ENCODE data around the gene LIN28A. TPM values are rescaled to one million over a fixed set of nuclear protein-coding genes. Genes with fewer than 3 reads are reported as not detected.

The LIN28A gene
- total and polyA plus RNA-seq, 4 experiments from 2014 or later = not detected

- Histone ChIP-seq H3K36me3 (ENCODE audit: insufficient read depth, low read length) (no peaks in the 10 kb centered on the region), H3K4me1 (ENCODE audit: insufficient read depth, low read length) (no peaks in the 10 kb centered on the region), H3K4me3 (ENCODE audit: low read length in 2 of 2) (no peak overlapping the region), H3K27me3 (ENCODE audit: insufficient read depth, low read length) (peaks cover 8% of the 10 kb centered on the region), H3K9me3 (ENCODE audit: control insufficient read depth in 1 of 2, low read length in 2 of 2) (no peaks in the 10 kb centered on the region), H3K27ac (ENCODE audit: low read depth, low read length) (no peak overlapping the region)
- ChIA-PET POLR2A (ENCODE audit: partially characterized antibody) (interaction anchor here (0.9 kb wide), 1 partner anchor 148 kb away, joined by 3 read pairs; no protein-coding TSS in a partner anchor), CTCF (ENCODE audit: partially characterized antibody) (interaction anchor here (0.9 to 5.2 kb wide), 4 partner anchors 55 to 594 kb away, joined by 3 to 57 read pairs (median 7); no protein-coding TSS in a partner anchor)
- no peak overlapping the region for H3K27ac Mint-ChIP-seq
- H3K4me3 Mint-ChIP-seq = no peak overlapping the region
- no peak for DNase-seq
- H3K4me1 Mint-ChIP-seq = peaks cover 0 to 3% (median 0%) of the 10 kb centered on the region in 4 donors
- H3K27me3 Mint-ChIP-seq = peaks cover 2 to 5% of the 10 kb centered on the region in 2 donors
- H3K36me3 Mint-ChIP-seq = no peaks in the 10 kb centered on the region
- intact Hi-C loops (cut with micrococcal nuclease) = no loop called here
- H3K9me3 Mint-ChIP-seq = no peaks in the 10 kb centered on the region
Observed at GRCh38 chr1:26419494-26419893, 8.9 kb downstream of the LIN28A start.

- Mint-ChIP-seq H3K4me1 (peaks cover 10 to 25% (median 17%) of the 10 kb centered on the region in 4 donors), H3K27me3 (peaks cover 11 to 13% of the 10 kb centered on the region in 2 donors), H3K4me3 (no peak overlapping the region), H3K27ac (no peak overlapping the region), H3K36me3 (peaks cover 5 to 9% of the 10 kb centered on the region in 2 donors), H3K9me3 (no peaks in the 10 kb centered on the region)
- intact Hi-C loops (cut with micrococcal nuclease) = no loop called here
- Histone ChIP-seq H3K27me3 (ENCODE audit: insufficient read depth, low read length) (no peaks in the 10 kb centered on the region), H3K27ac (ENCODE audit: low read depth, low read length) (no peak overlapping the region), H3K4me1 (ENCODE audit: insufficient read depth, low read length) (peaks cover 28% of the 10 kb centered on the region), H3K9me3 (ENCODE audit: control insufficient read depth in 1 of 2, low read length in 2 of 2) (no peaks in the 10 kb centered on the region), H3K36me3 (ENCODE audit: insufficient read depth, low read length) (peaks cover 6% of the 10 kb centered on the region), H3K4me3 (ENCODE audit: low read length in 2 of 2) (no peak overlapping the region)
- DNase-seq = no peak
- ChIA-PET POLR2A (ENCODE audit: partially characterized antibody) (no interaction called here), CTCF (ENCODE audit: partially characterized antibody) (interaction anchor here (1.3 to 1.5 kb wide), 2 partner anchors 13 to 196 kb away, joined by 5 to 6 read pairs; partner anchors contain the start of gene CEP85)
Observed at GRCh38 chr1:26429721-26430120, 19.1 kb downstream of the LIN28A start.

- intact Hi-C loops (cut with micrococcal nuclease) = loop anchor here (1.0 kb wide), 2 partner anchors 41 to 68 kb away; no protein-coding TSS in a partner anchor
- ChIA-PET CTCF (ENCODE audit: partially characterized antibody) (interaction anchor here (0.8 to 2.4 kb wide), 12 partner anchors 12 to 262 kb away, joined by 3 to 19 read pairs (median 4); partner anchors contain the start of genes CEP85, HMGN2, SH3BGRL3 and ZNF593), POLR2A (ENCODE audit: partially characterized antibody) (interaction anchor here (0.6 to 2.6 kb wide), 30 partner anchors 9 to 1480 kb away, joined by 3 to 40 read pairs (median 4); partner anchors contain the start of genes CD52, CEP85, HMGN2 and MTFR1L)
- peaks cover 6% of the 10 kb centered on the region for H3K36me3 ChIP-seq (ENCODE audit: insufficient read depth, low read length)
- H3K27me3 Mint-ChIP-seq = peaks cover 2 to 4% of the 10 kb centered on the region in 2 donors
- H3K9me3 Mint-ChIP-seq = no peaks in the 10 kb centered on the region
- DNase-seq = peak; percentile 97 to 99 (median 97)
- peaks cover 10 to 25% (median 17%) of the 10 kb centered on the region in 4 donors for H3K4me1 Mint-ChIP-seq
- peak within 1 kb of the TSS; percentile 69 for H3K27ac ChIP-seq (ENCODE audit: low read depth, low read length)
- peak within 1 kb of the TSS; percentile 85 to 88 for H3K4me3 ChIP-seq (ENCODE audit: low read length in 2 of 2)
- H3K36me3 Mint-ChIP-seq = peaks cover 5 to 11% of the 10 kb centered on the region in 2 donors
- peak within 1 kb of the TSS; percentile 71 to 98 (median 97) for H3K27ac Mint-ChIP-seq
- no peaks in the 10 kb centered on the region for H3K27me3 ChIP-seq (ENCODE audit: insufficient read depth, low read length)
- H3K4me1 ChIP-seq (ENCODE audit: insufficient read depth, low read length) = peaks cover 28% of the 10 kb centered on the region
- no peaks in the 10 kb centered on the region for H3K9me3 ChIP-seq (ENCODE audit: control insufficient read depth in 1 of 2, low read length in 2 of 2)
- peak within 1 kb of the TSS; percentile 89 to 98 (median 94) for H3K4me3 Mint-ChIP-seq
Observed at GRCh38 chr1:26431979-26432695, 21.5 kb downstream of the LIN28A start, which contains the start of gene DHDDS. Gene DHDDS, plus strand, starts transcription at chr1:26432321. Its CDS starts 625 bp downstream, at chr1:26432946.

- CTCF ChIA-PET (ENCODE audit: partially characterized antibody) = interaction anchor here (0.9 to 2.4 kb wide), 9 partner anchors 12 to 199 kb away, joined by 3 to 19 read pairs (median 4); partner anchors contain the start of genes CEP85, HMGN2 and SH3BGRL3
- no peak for DNase-seq
- intact Hi-C loops (cut with micrococcal nuclease) = loop anchor here (1.0 kb wide), 2 partner anchors 41 to 68 kb away; no protein-coding TSS in a partner anchor
- H3K27ac ChIP-seq (ENCODE audit: low read depth, low read length) = peak overlapping the region; percentile 69
- H3K9me3 ChIP-seq (ENCODE audit: control insufficient read depth in 1 of 2, low read length in 2 of 2) = no peaks in the 10 kb centered on the region
- H3K4me1 Mint-ChIP-seq = peaks cover 10 to 25% (median 17%) of the 10 kb centered on the region in 4 donors
- peaks cover 8% of the 10 kb centered on the region for H3K36me3 ChIP-seq (ENCODE audit: insufficient read depth, low read length)
- H3K36me3 Mint-ChIP-seq = peaks cover 6 to 11% of the 10 kb centered on the region in 2 donors
- no peaks in the 10 kb centered on the region for H3K9me3 Mint-ChIP-seq
- H3K4me1 ChIP-seq (ENCODE audit: insufficient read depth, low read length) = peaks cover 28% of the 10 kb centered on the region
- H3K27me3 Mint-ChIP-seq = peaks cover 2 to 4% of the 10 kb centered on the region in 2 donors
- peak overlapping the region; percentile 71 to 98 (median 97) for H3K27ac Mint-ChIP-seq
- H3K4me3 ChIP-seq (ENCODE audit: low read length in 2 of 2) = peak overlapping the region; percentile 85 to 88
- H3K27me3 ChIP-seq (ENCODE audit: insufficient read depth, low read length) = no peaks in the 10 kb centered on the region
- POLR2A ChIA-PET (ENCODE audit: partially characterized antibody) = interaction anchor here (0.6 to 2.6 kb wide), 22 partner anchors 9 to 1481 kb away, joined by 3 to 40 read pairs (median 4); partner anchors contain the start of genes CD52, CEP85, HMGN2 and PAQR7
- H3K4me3 Mint-ChIP-seq = peak overlapping the region; percentile 89 to 98 (median 94)
Observed at GRCh38 chr1:26432793-26433192, 22.2 kb downstream of the LIN28A start.

DNA sequence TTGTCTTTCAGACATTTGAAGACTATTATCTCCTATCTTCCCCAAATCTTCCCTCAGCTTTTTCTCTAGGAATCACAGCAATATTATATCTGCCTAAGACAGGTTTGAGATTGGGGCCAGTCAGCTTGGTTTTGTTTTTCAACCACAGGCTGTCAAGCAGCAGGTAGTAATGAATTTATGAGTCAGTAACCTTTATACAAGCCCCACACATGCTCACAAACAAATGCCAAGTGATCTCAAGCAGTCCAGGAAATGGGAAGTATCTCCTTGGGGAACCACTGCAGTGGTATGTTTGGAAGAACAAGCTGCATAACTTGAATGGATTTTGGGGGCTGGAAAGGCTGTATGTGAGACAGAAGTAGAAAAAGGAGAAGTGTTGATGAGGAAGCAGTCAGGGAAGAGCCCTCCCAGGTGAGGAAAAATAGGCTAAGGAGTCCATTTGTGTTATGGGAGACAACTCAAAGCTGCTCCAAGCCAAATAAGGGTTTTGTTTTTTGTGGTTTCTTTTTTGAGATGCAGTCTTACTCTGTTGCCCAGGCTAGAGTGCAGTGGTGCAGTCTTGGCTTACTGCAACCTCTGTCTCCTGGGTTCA, 23.6 kb downstream of the LIN28A start:
- Mint-ChIP-seq H3K9me3 (no peaks in the 10 kb centered on the region), H3K4me3 (peak overlapping the region in 1 of 8 donors; percentile 17), H3K36me3 (peaks cover 14 to 24% of the 10 kb centered on the region in 2 donors), H3K27me3 (peaks cover 2 to 4% of the 10 kb centered on the region in 2 donors), H3K4me1 (peaks cover 10 to 25% (median 17%) of the 10 kb centered on the region in 4 donors), H3K27ac (peak overlapping the region in 4 of 7 donors; percentile 42 to 60 (median 46))
- DNase-seq = no peak
- ChIA-PET POLR2A (ENCODE audit: partially characterized antibody) (interaction anchor here (0.8 to 1.2 kb wide), 2 partner anchors 17 to 67 kb away, joined by 3 read pairs; no protein-coding TSS in a partner anchor), CTCF (ENCODE audit: partially characterized antibody) (interaction anchor here (1.3 to 1.9 kb wide), 2 partner anchors 17 to 149 kb away, joined by 3 to 8 read pairs; no protein-coding TSS in a partner anchor)
- intact Hi-C loops (cut with micrococcal nuclease) = no loop called here
- no peaks in the 10 kb centered on the region for H3K27me3 ChIP-seq (ENCODE audit: insufficient read depth, low read length)
- no peak overlapping the region for H3K27ac ChIP-seq (ENCODE audit: low read depth, low read length)
- H3K4me3 ChIP-seq (ENCODE audit: low read length in 2 of 2) = no peak overlapping the region
- no peaks in the 10 kb centered on the region for H3K9me3 ChIP-seq (ENCODE audit: control insufficient read depth in 1 of 2, low read length in 2 of 2)
- peaks cover 28% of the 10 kb centered on the region for H3K4me1 ChIP-seq (ENCODE audit: insufficient read depth, low read length)
- peaks cover 23% of the 10 kb centered on the region for H3K36me3 ChIP-seq (ENCODE audit: insufficient read depth, low read length)

- Mint-ChIP-seq H3K27ac (peak overlapping the region in 1 of 7 donors; percentile 31), H3K9me3 (no peaks in the 10 kb centered on the region), H3K4me3 (no peak overlapping the region), H3K27me3 (no peaks in the 10 kb centered on the region), H3K36me3 (peaks cover 37 to 44% of the 10 kb centered on the region in 2 donors), H3K4me1 (peaks cover 4 to 9% (median 7%) of the 10 kb centered on the region in 4 donors)
- peaks cover 13% of the 10 kb centered on the region for H3K4me1 ChIP-seq (ENCODE audit: insufficient read depth, low read length)
- CTCF ChIA-PET (ENCODE audit: partially characterized antibody) = interaction anchor here (1.1 kb wide), 1 partner anchor 27 kb away, joined by 3 read pairs; no protein-coding TSS in a partner anchor
- POLR2A ChIA-PET (ENCODE audit: partially characterized antibody) = interaction anchor here (0.8 to 1.1 kb wide), 2 partner anchors 16 to 34 kb away, joined by 3 read pairs; partner anchors contain the start of gene HMGN2
- no peaks in the 10 kb centered on the region for H3K9me3 ChIP-seq (ENCODE audit: control insufficient read depth in 1 of 2, low read length in 2 of 2)
- intact Hi-C loops (cut with micrococcal nuclease) = no loop called here
- no peak for DNase-seq
- H3K27me3 ChIP-seq (ENCODE audit: insufficient read depth, low read length) = no peaks in the 10 kb centered on the region
- peaks cover 53% of the 10 kb centered on the region for H3K36me3 ChIP-seq (ENCODE audit: insufficient read depth, low read length)
- no peak overlapping the region for H3K27ac ChIP-seq (ENCODE audit: low read depth, low read length)
- no peak overlapping the region for H3K4me3 ChIP-seq (ENCODE audit: low read length in 2 of 2)
Observed at GRCh38 chr1:26438041-26438440, 27.4 kb downstream of the LIN28A start.
